ENCODE data around the gene TBCE. TPM values are rescaled to one million over a fixed set of nuclear protein-coding genes. Genes with fewer than 3 reads are reported as not detected.
A peak's percentile ranks its signal among the peaks of the same experiment; 100 is the strongest.

Gene TBCE
- total and polyA plus RNA-seq, 9 of the 15 experiments (the other 6 are each of a cell fraction or from before 2014, with no cell fraction given): 52.6 to 92.1 (median 82.1) TPM

DNA sequence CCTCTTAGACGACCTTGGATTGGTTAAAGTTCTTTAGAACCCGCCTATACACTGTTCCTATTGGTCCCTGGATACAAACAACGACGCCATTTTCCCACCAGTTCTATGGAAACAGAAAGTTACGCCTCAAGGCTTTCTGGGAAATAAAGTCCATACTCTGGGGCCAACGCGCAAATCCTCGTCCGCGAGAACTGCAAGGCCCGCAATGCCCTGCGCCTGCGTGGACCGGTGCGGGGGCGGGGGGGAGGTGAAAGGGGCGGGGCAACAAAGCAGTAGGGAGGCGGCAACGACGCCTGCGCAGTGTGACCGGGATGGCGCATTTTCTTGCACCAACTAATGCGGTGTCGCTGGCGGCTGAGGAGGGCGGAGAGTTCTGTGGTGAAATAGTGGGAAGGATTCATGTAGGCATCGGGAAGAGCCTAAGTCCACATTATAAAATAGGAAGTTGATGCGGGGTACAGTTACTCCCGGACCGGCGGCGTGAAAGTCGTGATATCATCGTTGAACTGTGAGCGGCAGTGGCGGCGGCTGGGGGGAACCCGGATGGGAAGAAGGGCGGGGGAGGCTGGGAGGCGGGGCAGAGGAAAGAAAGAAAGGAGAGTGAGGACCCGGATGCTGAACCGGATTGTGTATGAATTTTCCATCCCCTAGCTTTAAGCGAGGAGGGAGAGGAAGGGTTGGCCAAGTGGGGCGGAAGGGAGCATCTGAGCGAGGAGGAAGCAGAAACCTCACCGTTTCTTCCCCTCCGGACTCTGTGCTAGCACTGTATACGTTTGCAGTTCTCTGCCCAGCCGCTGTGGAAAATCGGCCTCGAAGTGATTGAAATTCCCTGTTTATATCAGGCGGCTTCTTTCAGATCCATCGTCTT, 38.7 kb upstream of the TBCE start, which contains the start of gene GGPS1 (continued):
- TF ChIP-seq, protein P1, sequence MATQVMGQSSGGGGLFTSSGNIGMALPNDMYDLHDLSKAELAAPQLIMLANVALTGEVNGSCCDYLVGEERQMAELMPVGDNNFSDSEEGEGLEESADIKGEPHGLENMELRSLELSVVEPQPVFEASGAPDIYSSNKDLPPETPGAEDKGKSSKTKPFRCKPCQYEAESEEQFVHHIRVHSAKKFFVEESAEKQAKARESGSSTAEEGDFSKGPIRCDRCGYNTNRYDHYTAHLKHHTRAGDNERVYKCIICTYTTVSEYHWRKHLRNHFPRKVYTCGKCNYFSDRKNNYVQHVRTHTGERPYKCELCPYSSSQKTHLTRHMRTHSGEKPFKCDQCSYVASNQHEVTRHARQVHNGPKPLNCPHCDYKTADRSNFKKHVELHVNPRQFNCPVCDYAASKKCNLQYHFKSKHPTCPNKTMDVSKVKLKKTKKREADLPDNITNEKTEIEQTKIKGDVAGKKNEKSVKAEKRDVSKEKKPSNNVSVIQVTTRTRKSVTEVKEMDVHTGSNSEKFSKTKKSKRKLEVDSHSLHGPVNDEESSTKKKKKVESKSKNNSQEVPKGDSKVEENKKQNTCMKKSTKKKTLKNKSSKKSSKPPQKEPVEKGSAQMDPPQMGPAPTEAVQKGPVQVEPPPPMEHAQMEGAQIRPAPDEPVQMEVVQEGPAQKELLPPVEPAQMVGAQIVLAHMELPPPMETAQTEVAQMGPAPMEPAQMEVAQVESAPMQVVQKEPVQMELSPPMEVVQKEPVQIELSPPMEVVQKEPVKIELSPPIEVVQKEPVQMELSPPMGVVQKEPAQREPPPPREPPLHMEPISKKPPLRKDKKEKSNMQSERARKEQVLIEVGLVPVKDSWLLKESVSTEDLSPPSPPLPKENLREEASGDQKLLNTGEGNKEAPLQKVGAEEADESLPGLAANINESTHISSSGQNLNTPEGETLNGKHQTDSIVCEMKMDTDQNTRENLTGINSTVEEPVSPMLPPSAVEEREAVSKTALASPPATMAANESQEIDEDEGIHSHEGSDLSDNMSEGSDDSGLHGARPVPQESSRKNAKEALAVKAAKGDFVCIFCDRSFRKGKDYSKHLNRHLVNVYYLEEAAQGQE (IDR thresholded peaks at IDR 0.05; ENCODE audit: borderline replicate concordance): no peak
- TF ChIP-seq, protein P1 (CRISPR knock-in tag; IDR thresholded peaks at IDR 0.05; ENCODE audit: low read depth): no peak
- TF ChIP-seq HDAC2 (IDR thresholded peaks at IDR 0.05): no peak; the same call in 1 of the 2 replicates
- TF ChIP-seq KAT7 (CRISPR knock-in tag; IDR thresholded peaks at IDR 0.05; ENCODE audit: borderline replicate concordance): no peak; the same call in 1 of the 2 replicates
- TF ChIP-seq, protein P2, sequence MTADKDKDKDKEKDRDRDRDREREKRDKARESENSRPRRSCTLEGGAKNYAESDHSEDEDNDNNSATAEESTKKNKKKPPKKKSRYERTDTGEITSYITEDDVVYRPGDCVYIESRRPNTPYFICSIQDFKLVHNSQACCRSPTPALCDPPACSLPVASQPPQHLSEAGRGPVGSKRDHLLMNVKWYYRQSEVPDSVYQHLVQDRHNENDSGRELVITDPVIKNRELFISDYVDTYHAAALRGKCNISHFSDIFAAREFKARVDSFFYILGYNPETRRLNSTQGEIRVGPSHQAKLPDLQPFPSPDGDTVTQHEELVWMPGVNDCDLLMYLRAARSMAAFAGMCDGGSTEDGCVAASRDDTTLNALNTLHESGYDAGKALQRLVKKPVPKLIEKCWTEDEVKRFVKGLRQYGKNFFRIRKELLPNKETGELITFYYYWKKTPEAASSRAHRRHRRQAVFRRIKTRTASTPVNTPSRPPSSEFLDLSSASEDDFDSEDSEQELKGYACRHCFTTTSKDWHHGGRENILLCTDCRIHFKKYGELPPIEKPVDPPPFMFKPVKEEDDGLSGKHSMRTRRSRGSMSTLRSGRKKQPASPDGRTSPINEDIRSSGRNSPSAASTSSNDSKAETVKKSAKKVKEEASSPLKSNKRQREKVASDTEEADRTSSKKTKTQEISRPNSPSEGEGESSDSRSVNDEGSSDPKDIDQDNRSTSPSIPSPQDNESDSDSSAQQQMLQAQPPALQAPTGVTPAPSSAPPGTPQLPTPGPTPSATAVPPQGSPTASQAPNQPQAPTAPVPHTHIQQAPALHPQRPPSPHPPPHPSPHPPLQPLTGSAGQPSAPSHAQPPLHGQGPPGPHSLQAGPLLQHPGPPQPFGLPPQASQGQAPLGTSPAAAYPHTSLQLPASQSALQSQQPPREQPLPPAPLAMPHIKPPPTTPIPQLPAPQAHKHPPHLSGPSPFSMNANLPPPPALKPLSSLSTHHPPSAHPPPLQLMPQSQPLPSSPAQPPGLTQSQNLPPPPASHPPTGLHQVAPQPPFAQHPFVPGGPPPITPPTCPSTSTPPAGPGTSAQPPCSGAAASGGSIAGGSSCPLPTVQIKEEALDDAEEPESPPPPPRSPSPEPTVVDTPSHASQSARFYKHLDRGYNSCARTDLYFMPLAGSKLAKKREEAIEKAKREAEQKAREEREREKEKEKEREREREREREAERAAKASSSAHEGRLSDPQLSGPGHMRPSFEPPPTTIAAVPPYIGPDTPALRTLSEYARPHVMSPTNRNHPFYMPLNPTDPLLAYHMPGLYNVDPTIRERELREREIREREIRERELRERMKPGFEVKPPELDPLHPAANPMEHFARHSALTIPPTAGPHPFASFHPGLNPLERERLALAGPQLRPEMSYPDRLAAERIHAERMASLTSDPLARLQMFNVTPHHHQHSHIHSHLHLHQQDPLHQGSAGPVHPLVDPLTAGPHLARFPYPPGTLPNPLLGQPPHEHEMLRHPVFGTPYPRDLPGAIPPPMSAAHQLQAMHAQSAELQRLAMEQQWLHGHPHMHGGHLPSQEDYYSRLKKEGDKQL (CRISPR knock-in tag; IDR thresholded peaks at IDR 0.05; ENCODE audit: borderline replicate concordance): no peak
- TF ChIP-seq DPF2 (IDR thresholded peaks at IDR 0.05): peak; percentile 83
- TF ChIP-seq ZNF436 (CRISPR knock-in tag; IDR thresholded peaks at IDR 0.05): no peak
- TF ChIP-seq, protein P3, sequence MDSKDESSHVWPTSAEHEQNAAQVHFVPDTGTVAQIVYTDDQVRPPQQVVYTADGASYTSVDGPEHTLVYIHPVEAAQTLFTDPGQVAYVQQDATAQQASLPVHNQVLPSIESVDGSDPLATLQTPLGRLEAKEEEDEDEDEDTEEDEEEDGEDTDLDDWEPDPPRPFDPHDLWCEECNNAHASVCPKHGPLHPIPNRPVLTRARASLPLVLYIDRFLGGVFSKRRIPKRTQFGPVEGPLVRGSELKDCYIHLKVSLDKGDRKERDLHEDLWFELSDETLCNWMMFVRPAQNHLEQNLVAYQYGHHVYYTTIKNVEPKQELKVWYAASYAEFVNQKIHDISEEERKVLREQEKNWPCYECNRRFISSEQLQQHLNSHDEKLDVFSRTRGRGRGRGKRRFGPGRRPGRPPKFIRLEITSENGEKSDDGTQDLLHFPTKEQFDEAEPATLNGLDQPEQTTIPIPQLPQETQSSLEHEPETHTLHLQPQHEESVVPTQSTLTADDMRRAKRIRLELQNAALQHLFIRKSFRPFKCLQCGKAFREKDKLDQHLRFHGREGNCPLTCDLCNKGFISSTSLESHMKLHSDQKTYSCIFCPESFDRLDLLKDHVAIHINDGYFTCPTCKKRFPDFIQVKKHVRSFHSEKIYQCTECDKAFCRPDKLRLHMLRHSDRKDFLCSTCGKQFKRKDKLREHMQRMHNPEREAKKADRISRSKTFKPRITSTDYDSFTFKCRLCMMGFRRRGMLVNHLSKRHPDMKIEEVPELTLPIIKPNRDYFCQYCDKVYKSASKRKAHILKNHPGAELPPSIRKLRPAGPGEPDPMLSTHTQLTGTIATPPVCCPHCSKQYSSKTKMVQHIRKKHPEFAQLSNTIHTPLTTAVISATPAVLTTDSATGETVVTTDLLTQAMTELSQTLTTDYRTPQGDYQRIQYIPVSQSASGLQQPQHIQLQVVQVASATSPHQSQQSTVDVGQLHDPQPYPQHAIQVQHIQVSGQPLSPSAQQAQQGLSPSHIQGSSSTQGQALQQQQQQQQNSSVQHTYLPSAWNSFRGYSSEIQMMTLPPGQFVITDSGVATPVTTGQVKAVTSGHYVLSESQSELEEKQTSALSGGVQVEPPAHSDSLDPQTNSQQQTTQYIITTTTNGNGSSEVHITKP (IDR thresholded peaks at IDR 0.05; ENCODE audit: partially characterized antibody): peak; percentile 95
